ENCODE measurements around the gene FSTL3.

DNA sequence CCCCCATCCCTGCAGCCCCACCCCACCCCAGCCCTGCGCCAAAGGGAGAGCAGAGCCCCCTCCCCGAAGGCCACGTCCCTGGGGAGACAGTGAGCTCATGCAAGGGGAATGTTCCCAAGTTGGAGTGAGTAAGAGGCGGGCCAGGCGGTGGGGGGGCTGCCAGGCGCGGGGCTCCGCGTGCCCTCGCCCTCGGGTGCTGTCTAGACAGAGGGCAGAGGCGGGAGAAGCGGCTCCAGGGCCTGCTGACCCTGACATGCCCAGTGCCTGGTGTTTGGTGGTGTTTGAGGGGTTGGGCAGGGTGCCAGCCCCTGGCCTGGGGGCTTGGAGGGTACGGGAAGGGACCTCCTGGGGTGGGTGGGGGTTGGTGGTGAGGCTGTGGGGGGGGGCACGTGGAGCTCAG is 1.0 kb downstream of the FSTL3 start:
- TF ChIP-seq POLR2A (IDR thresholded peaks at IDR 0.05; ENCODE audit: low read depth, low read length), result no peak
- no peak for TF ChIP-seq TAF1 (IDR thresholded peaks at IDR 0.05; ENCODE audit: low read depth, low read length)
